Germinal center (tissue), 1 donor: ENCODE measurements around the gene ZGRF1.
"Not testable (repeated sequence)": the region's sequence is repeated elsewhere in the genome, so short reads cannot be mapped to it uniquely, and the experiment has no call there.

ENCODE experiments used
- DNase-seq: peaks from one replicate; pipeline ENCODE4 v3.0.0; 2012; ENCODE audit warnings: mixed read lengths, low spot score

ZGRF1 gene

DNA sequence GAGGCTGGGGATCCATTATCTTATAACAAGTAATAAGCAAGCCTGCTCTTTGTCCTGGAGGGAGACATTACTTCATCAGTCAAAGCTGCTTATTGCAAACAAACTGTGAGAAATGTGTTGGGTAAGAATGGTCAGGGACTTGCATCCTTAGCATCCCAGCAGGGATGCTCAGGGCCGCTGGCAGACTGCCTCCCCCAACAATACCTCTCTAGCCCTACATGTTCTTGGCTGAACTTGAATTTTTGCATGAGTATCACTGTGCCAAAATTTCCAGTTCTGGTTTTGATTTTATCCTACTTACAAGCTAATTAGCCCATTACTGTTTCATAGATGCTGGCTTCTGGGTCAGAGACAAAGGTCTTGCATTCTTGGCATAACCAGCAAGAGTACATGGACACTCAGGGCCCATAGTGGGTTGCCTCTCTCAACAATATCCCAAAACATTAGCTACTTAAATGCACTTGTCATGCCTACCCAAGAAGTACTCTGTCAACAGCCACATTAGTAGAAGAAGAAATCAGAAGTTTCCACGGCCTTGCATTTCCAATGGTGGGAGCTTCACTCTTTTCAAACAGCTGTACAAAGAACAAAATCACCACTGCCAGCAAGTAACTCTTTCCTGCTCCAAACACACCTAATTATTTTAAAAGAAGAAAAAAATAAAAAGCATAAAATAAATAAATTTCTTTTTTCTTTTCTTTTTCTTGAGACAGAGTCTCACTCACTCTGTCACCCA is 78.9 kb downstream of the ZGRF1 start:
- no peak for DNase-seq

DNA sequence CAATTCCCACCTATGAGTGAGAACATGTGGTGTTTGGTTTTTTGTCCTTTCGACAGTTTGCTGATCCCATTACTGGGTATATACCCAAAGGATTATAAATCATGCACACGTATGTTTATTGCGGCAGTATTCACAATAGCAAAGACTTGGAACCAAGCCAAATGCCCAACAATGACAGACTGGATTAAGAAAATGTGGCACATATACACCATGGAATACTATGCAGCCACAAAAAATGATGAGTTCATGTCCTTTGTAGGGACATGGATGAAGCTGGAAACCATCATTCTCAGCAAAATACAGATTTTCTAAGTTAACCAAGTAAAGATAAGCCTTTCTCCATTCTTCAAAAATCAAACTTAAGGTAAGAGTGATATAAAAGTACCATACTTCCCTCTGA is 82.4 kb downstream of the ZGRF1 start:
- DNase-seq, result not testable (repeated sequence)

GRCh38 chr4:112552668-112553067 is 84.0 kb downstream of the ZGRF1 start:
- DNase-seq, result no peak

- DNase-seq, result no peak
Measured at GRCh38 chr4:112550728-112551127, 86.0 kb downstream of the ZGRF1 start.

DNA sequence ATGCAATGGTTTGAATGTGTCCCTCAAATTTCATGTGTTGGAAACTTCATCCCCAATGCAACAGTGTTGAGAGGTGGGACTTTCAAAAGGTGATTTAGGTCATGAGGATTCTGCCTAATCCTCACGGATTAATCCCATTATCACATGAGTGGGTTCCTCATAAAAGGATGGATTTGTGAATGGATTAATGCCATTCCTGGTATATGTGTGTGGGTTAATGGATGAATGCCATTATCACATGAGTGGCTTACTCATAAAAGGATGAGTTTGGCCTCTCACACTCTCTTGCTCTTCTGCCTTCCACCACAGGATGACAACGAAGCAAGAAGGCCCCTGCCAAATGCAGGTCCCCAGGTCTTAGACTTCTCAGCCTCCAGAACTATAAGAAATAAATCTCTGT is 90.2 kb downstream of the ZGRF1 start:
- no peak for DNase-seq

DNA sequence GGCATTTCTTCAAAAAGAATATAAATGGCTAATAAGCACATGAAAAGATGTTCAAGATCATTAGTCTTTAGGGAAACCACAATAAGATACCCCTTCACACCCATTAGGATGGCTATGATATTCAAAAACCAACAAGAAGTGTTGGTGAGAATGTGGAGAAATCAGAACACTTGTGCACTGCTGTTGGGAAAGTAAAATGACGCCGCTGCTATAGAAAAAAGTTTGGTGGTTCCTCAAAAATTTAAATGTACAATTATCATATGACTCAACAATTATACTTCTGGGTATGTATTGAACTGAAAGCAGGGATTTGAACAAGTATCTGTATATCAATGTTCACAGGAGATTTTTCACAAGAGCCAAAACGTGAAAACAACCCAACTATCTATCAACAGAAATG is 91.4 kb downstream of the ZGRF1 start:
- no peak for DNase-seq

- DNase-seq, result no peak
Measured at GRCh38 chr4:112540695-112541094, 96.0 kb downstream of the ZGRF1 start.

DNA sequence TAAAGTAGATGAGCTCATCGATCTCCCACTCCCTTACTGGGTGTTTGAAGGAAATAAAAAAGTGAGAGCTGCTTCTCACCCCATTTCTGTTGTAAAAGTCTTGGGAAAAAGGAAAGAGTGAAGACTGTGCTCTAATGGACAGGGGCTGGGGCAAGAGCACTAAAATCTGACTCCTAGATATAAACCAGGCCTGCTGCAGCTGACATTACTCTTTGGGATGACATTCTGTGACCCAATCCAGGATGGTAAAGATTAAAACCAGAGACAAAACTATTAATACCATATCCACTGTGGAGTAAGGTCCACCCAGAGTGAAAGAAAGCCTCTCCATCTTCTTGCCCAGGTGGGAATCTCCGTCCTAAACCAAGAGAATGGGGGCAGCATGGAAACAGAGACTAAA is 100.6 kb downstream of the ZGRF1 start:
- DNase-seq, result no peak

- DNase-seq, result no peak
Measured at GRCh38 chr4:112532267-112532666, 104.4 kb downstream of the ZGRF1 start.

- no peak for DNase-seq
Measured at GRCh38 chr4:112531146-112531545, 105.6 kb downstream of the ZGRF1 start.

- DNase-seq, result no peak
Measured at GRCh38 chr4:112526061-112526460, 110.6 kb downstream of the ZGRF1 start.

GRCh38 chr4:112523764-112524505 is 112.8 kb downstream of the ZGRF1 start:
- DNase-seq, result peak; percentile 81

GRCh38 chr4:112523008-112523721 is 113.5 kb downstream of the ZGRF1 start:
- DNase-seq, result peak; percentile 67

GRCh38 chr4:112522431-112522830 is 114.3 kb downstream of the ZGRF1 start:
- DNase-seq, result not testable (repeated sequence)

DNA sequence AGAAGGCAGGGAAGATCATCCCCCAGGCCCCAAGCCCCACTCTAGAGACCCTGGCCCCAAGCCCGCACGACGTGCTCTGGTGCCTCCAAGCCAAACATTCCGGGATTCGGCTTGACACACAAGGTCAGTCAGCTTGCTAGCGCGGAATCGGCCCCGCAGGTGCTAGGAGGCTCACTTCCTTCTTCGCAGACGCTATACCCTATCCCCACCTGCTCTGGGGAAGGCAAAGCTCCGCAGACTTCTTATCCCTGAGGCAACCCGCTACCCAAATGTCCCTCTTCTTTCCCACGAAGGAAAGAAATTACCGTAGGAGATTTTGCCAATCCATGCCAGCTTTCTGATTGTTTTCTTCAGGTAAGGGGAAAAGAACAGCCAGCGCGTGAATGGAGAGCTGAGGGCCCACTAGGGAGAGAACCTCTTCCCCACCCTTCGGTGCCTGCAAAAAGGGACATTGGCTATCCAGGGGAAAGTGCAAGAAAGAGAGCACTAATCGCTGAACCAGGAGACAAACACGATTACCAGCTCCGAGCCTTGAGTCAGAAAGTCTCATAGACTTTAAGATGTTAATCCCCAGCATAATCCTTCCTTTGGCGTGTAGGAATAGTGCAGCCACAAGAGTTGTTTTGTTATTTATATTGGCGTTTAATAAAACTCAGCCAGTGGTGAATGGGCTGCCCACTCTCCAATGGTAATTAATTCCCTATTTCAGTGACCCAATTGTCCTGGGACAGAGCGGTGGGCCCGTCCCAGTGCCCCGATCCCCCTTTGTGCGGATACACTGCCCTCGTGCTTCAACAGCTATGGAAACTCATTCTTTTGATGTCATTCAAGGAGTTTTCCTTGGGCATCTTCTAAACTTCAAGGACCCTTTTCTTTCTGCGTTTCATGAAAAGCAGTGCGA is 115.3 kb downstream of the ZGRF1 start:
- DNase-seq, result no peak

DNA sequence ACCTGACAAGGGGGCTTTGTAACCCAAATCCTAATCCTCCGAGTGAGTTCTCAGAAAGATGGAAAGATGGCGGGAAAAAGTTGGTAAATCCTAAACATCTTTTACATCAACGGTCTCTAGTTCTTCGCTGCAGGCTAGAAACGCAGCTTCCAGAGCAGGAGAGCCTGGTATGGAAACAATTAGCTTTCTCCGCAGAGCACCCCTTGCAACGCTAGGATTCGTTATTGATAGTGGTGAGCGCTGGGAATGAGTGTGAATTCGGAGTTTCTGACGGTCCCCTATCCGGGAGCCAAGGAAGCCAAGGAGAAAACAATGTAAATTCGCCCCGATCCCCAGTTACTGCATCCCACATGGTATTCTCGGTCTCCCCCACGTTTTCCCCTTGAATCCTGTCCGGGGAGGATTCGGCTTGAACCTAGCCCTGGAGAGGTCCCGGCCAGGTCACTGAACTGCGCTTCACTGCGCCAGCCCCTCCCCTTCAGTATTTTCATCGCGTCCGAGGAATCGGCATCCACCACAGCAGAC is 116.0 kb downstream of the ZGRF1 start:
- DNase-seq, result no peak

DNA sequence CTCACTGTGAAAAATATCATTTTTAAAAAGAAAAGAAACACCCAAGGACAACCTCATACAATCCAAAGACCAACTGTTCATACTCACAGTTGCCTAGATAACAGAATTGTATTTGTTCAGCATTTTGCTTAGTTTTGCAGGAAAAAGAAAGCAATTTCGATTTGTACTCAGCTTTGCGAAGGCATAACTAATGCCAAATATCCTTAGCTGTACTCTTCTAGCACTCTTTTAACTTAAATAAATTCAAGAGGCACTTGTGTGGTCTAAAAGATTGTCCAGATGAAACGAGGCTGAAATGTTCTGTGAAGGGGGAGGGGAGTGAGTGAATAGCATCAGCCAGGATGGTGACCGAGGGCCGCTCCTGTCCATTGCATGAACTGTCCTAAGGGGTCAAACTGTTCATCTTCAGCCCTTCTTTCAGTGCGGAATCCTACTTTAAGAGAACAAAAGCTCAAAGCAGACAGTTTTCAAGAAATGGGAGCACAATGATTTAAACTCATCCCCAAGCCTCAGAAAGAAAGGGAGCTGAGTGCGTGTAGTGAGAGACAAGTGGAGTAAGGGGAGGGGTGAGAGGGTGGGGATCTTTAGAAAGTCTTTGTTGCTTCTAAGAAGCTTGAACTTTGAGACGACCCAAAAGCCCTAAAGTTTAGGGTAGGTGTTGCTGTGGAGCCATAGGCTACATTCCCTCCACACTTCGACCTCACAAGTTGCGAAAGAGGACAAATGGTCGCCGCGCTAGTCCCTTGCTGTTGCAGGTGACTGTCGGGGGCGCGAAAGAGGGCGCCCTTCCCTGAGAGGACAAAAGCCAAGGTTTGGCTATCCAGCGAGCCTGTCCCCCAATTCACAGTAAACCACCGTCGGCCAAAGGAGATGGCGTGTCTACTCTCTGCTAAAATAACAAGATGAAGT is 116.8 kb downstream of the ZGRF1 start:
- no peak for DNase-seq

DNA sequence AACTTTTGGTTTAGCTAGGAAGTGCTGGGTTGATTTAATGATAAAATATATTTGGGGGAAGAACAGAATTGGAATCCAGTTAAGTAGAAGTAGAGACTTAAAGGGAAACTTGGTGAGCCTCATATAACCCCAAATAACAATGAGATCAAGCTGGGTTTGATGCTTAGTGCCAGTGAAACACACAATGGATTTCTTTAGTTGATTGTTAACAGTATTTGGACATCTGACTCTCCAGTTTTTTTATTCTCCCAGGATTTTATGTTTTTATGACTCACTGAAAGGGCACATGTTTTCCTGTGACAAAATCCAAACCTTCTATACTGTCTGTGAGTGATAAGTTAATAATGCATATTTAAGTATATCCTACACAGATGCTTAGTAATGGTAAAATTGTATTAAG is 118.0 kb downstream of the ZGRF1 start:
- DNase-seq, result no peak

- DNase-seq, result no peak
Measured at GRCh38 chr4:112517911-112518310, 118.8 kb downstream of the ZGRF1 start.

- peak; percentile 39 for DNase-seq
Measured at GRCh38 chr4:112517067-112517634, 119.6 kb downstream of the ZGRF1 start.
